Hematopoietic multipotent progenitor cell treated with erythropoietin and hydrocortisone succinate and interleukin-3 and kit ligand, for 6 days (in vitro differentiated cells): Measurements from ENCODE around the gene HSD17B1.
"Not testable (repeated sequence)": the region's sequence is repeated elsewhere in the genome, so short reads cannot be mapped to it uniquely, and the experiment has no call there.

Experiments used
- DNase-seq: peaks from one replicate; pipeline ENCODE4 v3.0.0-alpha.2; 2015

The HSD17B1 gene

GRCh38 chr17:42526031-42526444 is 26.7 kb upstream of the HSD17B1 start:
- DNase-seq, result no peak

DNA sequence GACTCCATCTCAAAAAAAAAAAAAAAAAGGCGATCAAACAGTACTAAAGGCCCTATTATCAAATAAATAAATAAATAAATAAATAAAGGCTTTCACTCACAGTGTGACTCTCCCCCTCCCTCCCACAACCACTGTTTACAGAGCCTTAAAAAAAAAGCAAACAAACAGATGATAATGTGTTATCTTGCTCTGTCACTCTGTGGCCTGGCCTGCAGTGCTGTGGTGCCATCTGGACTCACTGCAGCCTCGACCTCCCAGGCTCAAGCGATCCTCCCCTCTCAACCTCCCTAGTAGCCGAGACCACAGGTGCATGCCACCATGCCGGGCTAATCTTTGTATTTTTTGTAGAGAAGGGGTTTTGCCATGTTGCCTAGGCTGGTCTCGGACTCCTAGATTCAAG is 24.8 kb upstream of the HSD17B1 start:
- peak; percentile 46 for DNase-seq

DNA sequence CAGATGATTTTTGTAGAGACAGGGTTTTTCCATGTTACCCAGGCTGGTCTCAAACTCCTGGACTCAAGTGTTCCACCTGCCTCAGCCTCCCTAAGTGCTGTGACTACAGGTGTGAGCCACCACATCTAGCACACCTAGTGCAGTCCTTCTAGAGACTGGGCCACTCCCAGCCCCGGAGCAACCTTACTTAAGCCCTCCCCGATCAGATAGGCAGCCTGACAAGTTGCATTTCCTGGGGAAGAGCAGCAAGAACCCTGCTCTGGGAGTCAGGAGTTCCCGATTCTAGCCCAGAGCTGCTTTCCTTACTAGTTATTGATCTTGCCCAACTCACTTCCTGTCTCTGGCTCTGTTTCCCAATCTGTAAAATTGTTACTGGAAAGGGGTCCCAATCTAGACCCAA is 23.7 kb upstream of the HSD17B1 start:
- no peak for DNase-seq

- DNase-seq, result no peak
Observed at GRCh38 chr17:42530952-42531454, 21.7 kb upstream of the HSD17B1 start.

GRCh38 chr17:42531455-42532354 is 21.0 kb upstream of the HSD17B1 start:
- DNase-seq, result peak; percentile 76

GRCh38 chr17:42535155-42536047 is 17.3 kb upstream of the HSD17B1 start:
- no peak for DNase-seq

GRCh38 chr17:42536048-42536371 is 16.7 kb upstream of the HSD17B1 start, which contains the start of gene NAGLU:
TSS of gene NAGLU (plus strand) at chr17:42536241. CDS start at chr17:42536273, 32 bp downstream.
- peak; percentile 97 for DNase-seq

- peak; percentile 89 for DNase-seq
Observed at GRCh38 chr17:42536372-42537155, 16.2 kb upstream of the HSD17B1 start.

GRCh38 chr17:42537156-42537805 is 15.4 kb upstream of the HSD17B1 start:
- DNase-seq, result no peak

DNA sequence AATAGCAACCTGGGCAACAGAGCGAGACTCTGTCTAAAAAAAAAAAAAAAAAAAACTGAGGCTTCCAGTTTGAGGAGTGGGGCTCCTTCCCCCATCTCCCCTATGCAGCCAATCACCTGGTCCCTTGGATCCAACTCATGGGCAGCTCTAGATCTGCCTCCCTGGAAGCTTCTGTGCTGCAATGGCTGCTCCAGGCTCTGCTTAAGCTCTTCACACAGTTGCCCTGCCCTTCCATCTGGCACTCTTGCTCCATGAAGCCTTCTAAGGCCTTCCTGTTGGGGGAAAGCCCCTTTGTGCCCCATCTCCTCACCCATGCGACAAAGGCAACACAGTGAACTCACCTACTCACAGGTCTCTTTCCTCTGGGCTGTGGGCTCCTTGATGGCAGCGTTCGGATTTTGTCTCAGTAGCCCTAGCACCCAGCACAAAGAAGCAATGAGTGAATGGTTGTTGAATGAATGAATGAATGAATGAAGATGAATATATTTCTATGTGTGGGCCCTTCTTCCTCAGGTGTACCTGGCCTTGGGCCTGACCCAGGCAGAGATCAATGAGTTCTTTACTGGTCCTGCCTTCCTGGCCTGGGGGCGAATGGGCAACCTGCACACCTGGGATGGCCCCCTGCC is 14.8 kb upstream of the HSD17B1 start:
- no peak for DNase-seq

- no peak for DNase-seq
Observed at GRCh38 chr17:42538482-42538881, 14.2 kb upstream of the HSD17B1 start.

- DNase-seq, result not testable (repeated sequence)
Observed at GRCh38 chr17:42540558-42540957, 12.2 kb upstream of the HSD17B1 start.

- DNase-seq, result no peak
Observed at GRCh38 chr17:42541041-42541833, 11.5 kb upstream of the HSD17B1 start.

GRCh38 chr17:42543190-42544079 is 9.3 kb upstream of the HSD17B1 start:
- no peak for DNase-seq

DNA sequence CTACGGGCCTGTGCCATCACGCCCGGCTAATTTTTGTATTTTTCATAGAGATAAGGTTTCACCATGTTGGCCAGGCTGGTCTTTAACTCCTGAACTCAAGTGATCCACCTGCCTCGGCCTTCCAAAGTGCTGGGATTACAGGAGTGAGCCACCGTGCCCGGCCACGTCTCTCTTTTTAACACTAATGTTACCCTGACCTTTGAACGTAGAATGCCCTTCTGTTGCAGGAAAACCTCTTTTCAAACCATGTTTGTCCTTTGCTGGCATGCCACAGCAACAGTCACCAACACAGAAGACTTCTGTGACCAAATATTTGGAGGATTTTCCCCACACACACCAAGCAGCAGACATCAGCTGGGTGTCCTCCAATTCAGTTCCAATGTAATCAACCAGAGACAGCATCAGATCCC is 7.8 kb upstream of the HSD17B1 start:
- DNase-seq, result no peak

GRCh38 chr17:42545755-42546505 is 6.8 kb upstream of the HSD17B1 start:
- not testable (repeated sequence) for DNase-seq

GRCh38 chr17:42547001-42547461 is 5.7 kb upstream of the HSD17B1 start:
- DNase-seq, result no peak

DNA sequence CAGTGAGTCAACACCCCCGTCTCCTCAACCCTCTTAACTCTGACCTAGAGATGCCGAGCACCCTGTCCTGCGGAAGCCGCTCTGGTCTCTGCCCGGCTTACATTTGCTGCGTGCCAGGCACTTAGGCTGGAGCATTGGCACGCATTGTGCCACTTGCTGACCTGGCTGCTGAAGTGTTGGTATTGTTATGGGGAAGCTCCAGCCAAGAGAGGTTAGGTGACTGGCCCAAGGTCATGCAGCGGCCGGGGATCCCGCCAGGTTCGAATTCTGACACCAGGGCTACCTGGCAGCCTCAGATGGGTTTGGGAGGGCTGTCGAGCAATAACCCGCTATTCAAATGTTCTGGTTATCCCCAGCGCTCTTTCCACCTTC is 5.0 kb upstream of the HSD17B1 start:
- no peak for DNase-seq
